ENCODE results near the gene SLC2A13. TPM values are rescaled to one million over a fixed set of nuclear protein-coding genes. Genes with fewer than 3 reads are reported as not detected.

SLC2A13 gene
- polyA plus RNA-seq, 1 donor (not counting 4 experiments of a cell fraction or from before 2014, with no cell fraction given): 1.1 TPM

- dilution Hi-C loops (cut with MboI; ENCODE audit: extremely low pct_ligation_motif_present, low sequenced_read_pairs): no loop called here
- DNase-seq (ENCODE audit: low read depth, low spot score) (no peak), FAIRE-seq (no peak)
- H3K27me3 ChIP-seq (ENCODE audit: control insufficient read depth, extremely low read depth, insufficient read depth, low read length): no peaks in the 10 kb centered on the region
- H4K20me1 ChIP-seq (ENCODE audit: control insufficient read depth, extremely low read depth, insufficient read depth, low read length): no peaks in the 10 kb centered on the region
- H3K4me2 ChIP-seq (ENCODE audit: control insufficient read depth, extremely low read depth, insufficient read depth, low read depth, low read length): no peak overlapping the region
- H3K4me1 ChIP-seq (ENCODE audit: control insufficient read depth, extremely low read depth, insufficient read depth, low read length): peaks cover 5% of the 10 kb centered on the region
- no peak overlapping the region for H3K27ac ChIP-seq (ENCODE audit: control insufficient read depth, insufficient read depth, low read length)
- no peaks in the 10 kb centered on the region for H3K9me1 ChIP-seq (ENCODE audit: control insufficient read depth, extremely low read depth, insufficient read depth, low read length)
- H3K4me3 ChIP-seq (ENCODE audit: control insufficient read depth in 2 of 3, extremely low read depth in 1 of 3, insufficient read depth in 2 of 3, low read depth in 1 of 3, low read length in 3 of 3): no peak overlapping the region
- TF ChIP-seq CTCF (optimal IDR thresholded peaks at IDR 0.05 in 1 of 3, IDR thresholded peaks at IDR 0.05 in 1 of 3, conservative IDR thresholded peaks at IDR 0.05 in 1 of 3; ENCODE audit: extremely low read depth in 1 of 3, insufficient read depth in 2 of 3, low read length in 3 of 3) (no peak), EZH2 (IDR thresholded peaks at IDR 0.05; ENCODE audit: low read length) (no peak)
- H3K9ac ChIP-seq (ENCODE audit: control insufficient read depth, extremely low read depth, insufficient read depth, low read length): no peak overlapping the region
- H3K79me2 ChIP-seq (ENCODE audit: control insufficient read depth, insufficient read depth, low read length): no peaks in the 10 kb centered on the region
- no peaks in the 10 kb centered on the region for H3K9me3 ChIP-seq (ENCODE audit: control insufficient read depth, low read depth, low read length)
- H2AFZ ChIP-seq (ENCODE audit: control insufficient read depth, low read length): peak overlapping the region; percentile 9
- no peaks in the 10 kb centered on the region for H3K36me3 ChIP-seq (ENCODE audit: control insufficient read depth in 2 of 2, extremely low read depth in 1 of 2, insufficient read depth in 2 of 2, low read length in 2 of 2)
Observed at GRCh38 chr12:39946361-39947280, 159.3 kb downstream of the SLC2A13 start.

- dilution Hi-C loops (cut with MboI; ENCODE audit: extremely low pct_ligation_motif_present, low sequenced_read_pairs): no loop called here
- Histone ChIP-seq H3K79me2 (ENCODE audit: control insufficient read depth, insufficient read depth, low read length) (no peaks in the 10 kb centered on the region), H3K9ac (ENCODE audit: control insufficient read depth, extremely low read depth, insufficient read depth, low read length) (no peak overlapping the region), H3K4me2 (ENCODE audit: control insufficient read depth, extremely low read depth, insufficient read depth, low read depth, low read length) (no peak overlapping the region), H3K27ac (ENCODE audit: control insufficient read depth, insufficient read depth, low read length) (no peak overlapping the region), H3K27me3 (ENCODE audit: control insufficient read depth, extremely low read depth, insufficient read depth, low read length) (no peaks in the 10 kb centered on the region), H4K20me1 (ENCODE audit: control insufficient read depth, extremely low read depth, insufficient read depth, low read length) (no peaks in the 10 kb centered on the region), H3K4me1 (ENCODE audit: control insufficient read depth, extremely low read depth, insufficient read depth, low read length) (no peaks in the 10 kb centered on the region), H3K9me3 (ENCODE audit: control insufficient read depth, low read depth, low read length) (no peaks in the 10 kb centered on the region), H3K36me3 (ENCODE audit: control insufficient read depth in 2 of 2, extremely low read depth in 1 of 2, insufficient read depth in 2 of 2, low read length in 2 of 2) (no peaks in the 10 kb centered on the region), H2AFZ (ENCODE audit: control insufficient read depth, low read length) (no peak overlapping the region), H3K4me3 (ENCODE audit: control insufficient read depth in 2 of 3, extremely low read depth in 1 of 3, insufficient read depth in 2 of 3, low read depth in 1 of 3, low read length in 3 of 3) (no peak overlapping the region), H3K9me1 (ENCODE audit: control insufficient read depth, extremely low read depth, insufficient read depth, low read length) (no peaks in the 10 kb centered on the region)
- TF ChIP-seq CTCF (optimal IDR thresholded peaks at IDR 0.05 in 1 of 3, IDR thresholded peaks at IDR 0.05 in 1 of 3, conservative IDR thresholded peaks at IDR 0.05 in 1 of 3; ENCODE audit: extremely low read depth in 1 of 3, insufficient read depth in 2 of 3, low read length in 3 of 3) (no peak), EZH2 (IDR thresholded peaks at IDR 0.05; ENCODE audit: low read length) (no peak)
- DNase-seq (ENCODE audit: low read depth, low spot score): no peak
- FAIRE-seq: no peak
Observed at GRCh38 chr12:39937119-39937518, 168.8 kb downstream of the SLC2A13 start.

Measured in keratinocyte (primary cell).